HG03442 (cell line): ENCODE data around the gene SNX15.

Experiments
- ATAC-seq: cut with Tn5 transposase; IDR thresholded peaks from one replicate; pipeline ENCODE4 v1.9.1; 2021; ENCODE audit warnings: mild to moderate bottlenecking, moderate library complexity; ENCODE audit not compliant: unreplicated experiment

Gene SNX15

GRCh38 chr11:65083834-65084597 lies 56.8 kb downstream of the SNX15 start, which contains the start of the genes CDCA5 and ZFPL1:
Gene CDCA5, minus strand, starts transcription at chr11:65084040. Its CDS starts 62 bp downstream, at chr11:65083978.
Gene ZFPL1, plus strand, starts transcription at chr11:65084222. Its CDS starts 477 bp downstream, at chr11:65084699.
- ATAC-seq: peak; percentile 71

- ATAC-seq: no peak
Observed at GRCh38 chr11:65084598-65085375, 57.5 kb downstream of the SNX15 start.

DNA sequence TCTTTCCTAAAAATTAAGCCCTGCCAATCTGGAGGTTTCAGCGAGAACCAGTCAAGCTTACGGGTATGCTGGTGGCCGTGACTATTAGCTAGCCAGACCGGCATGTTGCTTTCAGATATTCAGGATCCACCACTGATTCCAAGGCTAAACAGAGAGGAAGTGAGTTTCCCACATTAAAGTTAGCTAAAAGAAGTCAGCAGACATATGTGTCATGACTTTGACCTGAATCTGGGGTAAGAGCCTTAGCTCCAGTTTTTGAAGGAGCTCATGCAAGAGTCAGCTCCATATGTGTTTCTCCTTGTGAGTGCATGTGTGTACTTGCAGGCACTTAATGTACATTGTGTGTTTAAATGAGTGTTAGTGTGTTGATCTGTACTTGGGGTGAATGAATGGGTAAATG lies 58.2 kb downstream of the SNX15 start:
- no peak for ATAC-seq

GRCh38 chr11:65086809-65087208 lies 59.6 kb downstream of the SNX15 start:
- no peak for ATAC-seq

DNA sequence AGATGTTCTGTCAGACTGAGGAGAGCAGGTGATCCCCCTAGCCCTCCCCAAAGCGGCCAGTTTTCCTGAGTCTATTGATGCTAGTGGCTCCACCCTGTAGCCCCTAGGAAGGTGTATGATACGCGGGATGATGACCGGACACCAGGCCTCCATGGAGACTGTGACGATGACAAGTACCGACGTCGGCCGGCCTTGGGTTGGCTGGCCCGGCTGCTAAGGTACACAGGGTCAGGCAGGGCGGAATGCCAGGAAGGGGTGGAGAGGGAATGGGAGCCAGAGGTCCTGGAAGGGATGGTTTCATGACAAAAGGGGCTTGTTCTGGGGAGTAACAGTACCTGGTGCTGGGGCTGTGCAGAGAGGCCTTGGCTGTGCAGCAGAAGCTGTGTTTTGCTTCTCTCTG lies 60.0 kb downstream of the SNX15 start:
- no peak for ATAC-seq

GRCh38 chr11:65087827-65088226 lies 60.6 kb downstream of the SNX15 start:
- ATAC-seq: no peak

DNA sequence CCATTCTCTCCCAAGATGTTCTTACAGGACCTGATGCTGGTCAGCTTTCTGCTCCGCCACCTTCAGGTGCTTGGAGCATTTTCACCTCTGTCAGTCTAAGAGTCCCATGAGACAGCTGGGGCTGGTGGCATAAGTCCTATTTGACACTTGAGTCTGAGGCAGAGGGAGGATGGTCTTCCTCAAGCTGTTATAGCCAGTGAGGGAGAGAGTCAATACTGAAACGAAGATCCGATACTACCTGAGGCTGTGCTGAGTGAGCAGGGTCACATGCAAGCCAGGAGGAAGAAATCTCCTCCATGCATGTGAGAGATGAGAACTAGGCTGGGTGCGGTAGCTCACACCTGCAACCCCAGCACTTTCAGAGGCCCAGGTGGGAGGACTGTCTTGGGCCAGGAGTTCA lies 62.4 kb downstream of the SNX15 start:
- ATAC-seq: no peak
